GM21367 (cell line): ENCODE data around the gene SLC46A2.

Source experiments
- ATAC-seq: cut with Tn5 transposase; IDR thresholded peaks from one replicate; pipeline ENCODE4 v1.9.1; 2021; ENCODE audit not compliant: unreplicated experiment

The SLC46A2 gene, protein sequence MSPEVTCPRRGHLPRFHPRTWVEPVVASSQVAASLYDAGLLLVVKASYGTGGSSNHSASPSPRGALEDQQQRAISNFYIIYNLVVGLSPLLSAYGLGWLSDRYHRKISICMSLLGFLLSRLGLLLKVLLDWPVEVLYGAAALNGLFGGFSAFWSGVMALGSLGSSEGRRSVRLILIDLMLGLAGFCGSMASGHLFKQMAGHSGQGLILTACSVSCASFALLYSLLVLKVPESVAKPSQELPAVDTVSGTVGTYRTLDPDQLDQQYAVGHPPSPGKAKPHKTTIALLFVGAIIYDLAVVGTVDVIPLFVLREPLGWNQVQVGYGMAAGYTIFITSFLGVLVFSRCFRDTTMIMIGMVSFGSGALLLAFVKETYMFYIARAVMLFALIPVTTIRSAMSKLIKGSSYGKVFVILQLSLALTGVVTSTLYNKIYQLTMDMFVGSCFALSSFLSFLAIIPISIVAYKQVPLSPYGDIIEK

DNA sequence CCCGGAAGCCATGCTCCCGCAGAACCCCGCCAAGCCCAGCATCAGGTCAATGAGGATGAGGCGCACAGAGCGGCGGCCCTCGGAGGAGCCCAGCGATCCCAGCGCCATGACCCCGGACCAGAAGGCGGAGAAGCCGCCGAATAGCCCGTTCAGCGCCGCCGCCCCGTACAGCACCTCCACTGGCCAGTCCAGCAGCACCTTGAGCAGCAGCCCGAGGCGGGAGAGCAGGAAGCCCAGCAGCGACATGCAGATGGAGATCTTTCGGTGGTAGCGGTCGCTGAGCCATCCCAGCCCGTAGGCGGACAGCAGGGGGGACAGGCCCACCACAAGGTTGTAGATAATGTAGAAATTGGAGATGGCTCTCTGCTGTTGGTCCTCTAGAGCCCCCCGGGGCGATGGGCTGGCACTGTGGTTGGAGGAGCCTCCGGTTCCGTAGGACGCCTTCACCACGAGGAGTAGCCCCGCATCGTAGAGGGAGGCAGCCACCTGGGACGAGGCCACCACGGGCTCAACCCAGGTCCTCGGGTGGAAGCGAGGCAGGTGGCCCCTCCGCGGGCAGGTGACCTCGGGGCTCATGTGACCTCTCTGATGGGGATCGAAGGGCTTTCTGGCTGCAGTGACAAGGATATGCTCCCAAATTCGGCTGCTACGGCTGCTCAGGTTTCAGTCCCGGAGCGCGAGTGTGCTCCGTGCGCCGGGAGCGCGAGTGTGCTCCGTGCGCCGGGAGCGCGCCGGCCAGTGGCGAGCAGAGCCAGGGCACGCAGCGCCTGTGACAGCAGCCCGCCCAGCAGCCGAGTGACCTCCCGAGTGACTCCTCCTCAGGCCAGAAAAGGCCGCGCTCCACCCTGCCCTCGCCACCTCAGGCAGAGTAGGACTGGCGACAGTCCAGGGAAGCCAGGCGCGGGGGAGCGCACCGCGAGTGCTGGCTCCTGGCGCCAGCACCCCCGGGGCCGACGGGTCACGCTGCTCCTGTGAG lies at the start of gene SLC46A2:
Gene SLC46A2 (minus strand): TSS at position 771 of the 976 bp plus-strand sequence. CDS start 195 bp downstream, at position 576.
- ATAC-seq = no peak

DNA sequence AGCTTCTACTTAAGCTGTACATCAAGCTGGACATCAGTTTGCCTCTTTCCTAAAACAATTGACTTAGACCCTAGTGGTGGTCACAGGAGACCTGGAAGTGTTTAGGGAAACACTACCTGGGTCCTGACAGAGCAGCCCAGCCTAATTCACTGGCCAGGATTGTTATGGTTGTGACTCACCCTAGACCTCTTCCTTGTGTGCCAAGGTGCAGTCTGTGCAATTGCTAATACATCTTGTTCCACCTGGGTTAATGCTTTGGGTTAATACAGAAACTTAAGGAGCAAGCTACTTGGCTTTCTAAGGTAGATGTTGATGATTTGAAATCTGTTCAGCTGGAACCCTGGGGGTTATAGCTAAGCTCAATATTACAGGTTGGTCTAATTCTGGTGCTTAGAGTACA lies 48.7 kb upstream of the SLC46A2 start:
- ATAC-seq = no peak

GRCh38 chr9:112933696-112934095 lies 43.0 kb upstream of the SLC46A2 start:
- no peak for ATAC-seq

GRCh38 chr9:112925058-112925641 lies 34.5 kb upstream of the SLC46A2 start:
- no peak for ATAC-seq

DNA sequence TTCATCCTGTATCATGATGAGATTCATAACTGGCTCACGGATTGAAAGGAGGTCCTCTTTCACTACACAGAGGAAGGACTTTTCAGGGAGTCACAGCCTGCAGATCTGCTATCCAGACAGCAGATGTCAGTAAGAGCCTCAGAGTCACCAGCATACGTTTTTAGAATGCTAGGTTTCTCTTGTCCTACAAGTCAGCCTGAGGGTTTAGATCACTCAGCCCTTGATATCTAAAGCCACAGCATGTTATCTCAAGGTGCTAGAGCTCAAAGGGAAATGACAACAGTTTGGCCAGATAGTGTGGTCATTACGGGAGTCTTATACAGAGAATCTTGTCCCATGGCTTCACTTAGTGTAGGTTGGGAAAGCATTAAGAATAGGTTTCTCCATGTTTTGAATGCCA lies 30.9 kb upstream of the SLC46A2 start:
- ATAC-seq = no peak

DNA sequence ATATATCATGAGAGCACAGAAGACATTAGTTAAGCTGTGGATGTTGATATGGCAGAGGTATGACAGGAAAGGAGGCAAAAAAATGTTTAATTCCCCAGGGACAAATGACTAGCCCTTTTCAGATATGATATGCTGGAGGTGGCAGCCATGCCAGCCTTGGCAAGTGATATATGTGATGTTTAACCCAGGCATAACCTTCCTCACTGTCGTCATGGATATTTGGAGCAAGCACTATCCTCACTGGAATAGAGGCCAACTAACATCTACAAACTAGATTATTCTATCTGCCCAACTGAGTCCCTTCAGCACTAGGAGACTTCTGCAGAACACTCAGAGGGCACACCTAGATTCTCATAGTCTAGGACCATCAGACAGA lies 27.3 kb upstream of the SLC46A2 start:
- ATAC-seq = no peak

- ATAC-seq = no peak
These were observed 26.6 kb upstream of the SLC46A2 start for GRCh38 chr9:112917047-112917986.

DNA sequence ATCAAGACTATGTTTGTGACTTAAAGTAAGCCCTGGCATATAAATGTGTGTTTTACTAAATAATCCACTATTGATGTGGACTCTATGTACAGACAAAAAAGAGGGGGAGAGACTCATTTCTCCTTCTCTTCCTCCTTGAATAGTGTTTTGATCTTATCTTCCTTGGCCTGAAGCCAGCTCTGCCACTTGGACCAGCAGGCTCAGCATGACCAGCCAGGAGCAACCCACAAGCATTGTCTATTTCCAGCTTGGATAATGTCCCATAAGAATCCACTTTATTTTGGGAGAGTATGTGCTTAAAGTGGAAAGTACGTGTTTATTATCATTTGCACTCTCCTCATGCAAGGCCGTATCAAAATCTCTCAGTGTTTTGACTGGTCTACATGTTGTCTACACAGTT lies 23.8 kb upstream of the SLC46A2 start:
- ATAC-seq = no peak

DNA sequence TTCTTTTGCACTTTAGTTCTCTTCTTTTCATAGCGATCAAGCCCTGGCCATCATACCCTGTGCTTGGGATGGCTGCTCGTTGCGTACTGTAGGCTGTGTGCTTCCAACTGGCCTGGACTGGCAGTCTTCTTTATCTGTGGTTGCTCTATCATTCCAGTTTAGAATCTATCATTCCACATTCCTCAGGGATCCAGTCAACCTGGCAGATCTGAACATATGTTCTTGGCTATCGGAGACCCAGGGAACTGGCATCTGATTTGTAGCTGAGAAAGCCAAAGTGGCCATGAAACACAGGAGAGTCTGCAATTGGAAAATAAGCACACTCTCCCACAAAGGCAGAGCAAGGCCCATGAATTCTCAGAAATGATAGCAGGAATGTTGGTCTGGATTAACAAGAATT lies 22.6 kb upstream of the SLC46A2 start:
- ATAC-seq = no peak

DNA sequence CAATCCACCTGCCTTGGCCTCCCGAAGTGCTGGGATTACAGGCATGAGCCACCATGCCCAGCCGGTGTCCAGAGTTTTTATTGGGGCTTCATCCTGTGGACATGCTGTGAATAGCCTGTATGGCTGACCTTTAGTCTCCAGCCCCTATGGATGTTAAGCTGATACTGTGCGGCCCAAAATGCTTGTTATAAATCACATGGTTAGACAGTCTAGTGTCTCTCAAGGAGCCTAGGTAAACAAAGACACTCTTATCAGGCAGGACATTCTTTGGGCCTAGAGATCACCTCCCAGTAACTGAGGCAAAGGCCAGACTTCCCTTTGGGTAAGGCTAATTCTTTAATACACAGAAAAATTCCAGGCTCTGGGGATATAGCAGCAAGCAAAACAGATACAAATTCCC lies 22.0 kb upstream of the SLC46A2 start:
- no peak for ATAC-seq

DNA sequence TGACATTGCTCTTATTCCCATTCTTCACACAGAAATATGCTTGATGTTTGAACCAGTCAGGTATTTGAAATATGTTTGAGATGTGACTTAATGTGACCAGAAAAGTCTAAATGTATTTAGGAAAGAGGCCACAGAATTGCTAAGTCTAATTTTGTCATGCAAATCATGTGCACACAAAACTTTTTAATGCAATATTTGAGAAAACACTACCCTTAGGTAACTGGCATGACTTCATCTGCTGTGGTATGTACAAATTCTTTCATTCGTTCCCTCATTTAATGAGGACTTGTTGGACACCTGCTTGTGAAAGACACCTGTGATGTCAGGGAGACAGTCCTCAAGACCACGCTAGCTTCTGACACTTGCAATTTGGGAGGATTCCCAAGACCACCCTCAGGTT lies 21.1 kb upstream of the SLC46A2 start:
- ATAC-seq = no peak

DNA sequence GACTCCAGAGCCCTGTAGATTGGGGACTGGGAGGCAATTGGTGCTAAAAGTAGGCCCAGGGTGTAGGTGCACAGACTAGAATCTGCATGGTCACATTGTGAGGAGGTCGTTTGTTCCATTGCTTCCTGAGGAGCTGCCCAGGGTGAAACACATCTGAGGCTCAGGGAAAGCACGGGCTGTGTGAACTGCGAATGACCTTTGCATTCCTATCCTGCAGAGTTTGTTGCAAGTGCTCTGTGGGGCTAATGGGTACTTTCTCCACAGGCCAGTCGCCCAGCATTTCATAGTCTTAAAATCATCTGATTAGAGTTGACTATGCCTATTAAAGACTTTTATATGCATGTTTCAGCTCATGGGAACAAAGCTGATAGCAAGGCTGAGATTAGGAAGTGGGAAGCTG lies 14.4 kb upstream of the SLC46A2 start:
- ATAC-seq = no peak

GRCh38 chr9:112900901-112901300 lies 10.2 kb upstream of the SLC46A2 start:
- no peak for ATAC-seq

GRCh38 chr9:112900488-112900887 lies 9.8 kb upstream of the SLC46A2 start:
- no peak for ATAC-seq

DNA sequence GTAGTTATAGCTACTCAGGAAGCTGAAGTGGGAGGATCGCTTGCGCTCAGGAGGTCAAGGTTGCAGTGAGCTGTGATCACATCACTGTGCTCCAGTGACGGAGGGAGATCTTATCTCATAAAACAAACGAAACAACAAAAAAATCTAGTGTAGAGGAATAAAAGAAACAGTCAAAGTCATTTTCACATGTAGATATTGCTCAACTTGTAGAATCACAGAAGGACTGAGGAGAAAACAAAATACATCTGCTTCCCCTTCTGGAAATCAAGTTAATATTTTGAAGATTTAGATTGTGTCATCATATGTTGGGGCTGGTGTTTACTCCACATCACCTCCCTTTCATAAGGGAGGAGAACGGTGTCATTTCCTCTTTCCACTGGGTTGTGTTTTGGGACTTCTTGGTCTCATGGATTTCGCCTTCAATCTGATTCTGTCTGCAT lies 8.2 kb upstream of the SLC46A2 start:
- no peak for ATAC-seq

DNA sequence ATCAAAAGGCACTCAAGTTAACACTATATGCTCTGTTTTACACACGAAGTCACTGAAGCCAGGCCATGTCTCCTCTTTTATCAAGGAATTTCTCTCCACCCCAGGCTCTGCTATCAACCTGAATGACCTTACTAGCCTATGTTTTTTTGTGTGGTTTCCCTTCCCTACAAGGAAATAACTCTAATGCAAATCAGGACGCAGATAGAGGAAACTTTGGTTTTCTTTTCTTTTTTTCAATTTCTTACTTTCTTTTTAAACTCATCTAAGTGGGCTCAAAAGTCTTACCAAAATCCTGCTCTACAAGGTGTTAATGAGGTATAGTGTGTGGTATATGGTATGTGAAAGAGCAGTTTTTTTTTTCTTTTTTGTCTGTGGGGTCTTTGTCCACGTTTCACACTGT lies 5.5 kb upstream of the SLC46A2 start:
- no peak for ATAC-seq

GRCh38 chr9:112894699-112895098 lies 4.0 kb upstream of the SLC46A2 start:
- ATAC-seq = no peak

DNA sequence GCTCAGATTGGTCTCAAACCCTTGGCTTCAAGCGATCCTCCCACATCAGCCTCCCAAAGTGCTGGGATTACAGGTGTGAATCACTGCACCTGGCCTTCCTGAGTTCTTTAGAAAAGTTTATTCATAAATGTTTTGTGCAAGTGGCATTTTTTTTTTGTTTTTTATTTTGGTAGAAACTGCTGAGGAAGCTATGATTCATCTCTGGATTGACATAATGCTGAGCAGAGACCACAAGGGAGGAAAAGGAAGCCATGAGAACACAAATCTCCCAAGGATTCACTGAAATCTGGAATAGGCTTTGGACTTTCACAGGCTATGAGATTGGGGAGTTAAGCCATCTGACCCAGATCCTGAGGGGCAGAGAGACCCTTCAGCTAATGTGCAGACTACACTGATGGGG lies 3.4 kb upstream of the SLC46A2 start:
- no peak for ATAC-seq

DNA sequence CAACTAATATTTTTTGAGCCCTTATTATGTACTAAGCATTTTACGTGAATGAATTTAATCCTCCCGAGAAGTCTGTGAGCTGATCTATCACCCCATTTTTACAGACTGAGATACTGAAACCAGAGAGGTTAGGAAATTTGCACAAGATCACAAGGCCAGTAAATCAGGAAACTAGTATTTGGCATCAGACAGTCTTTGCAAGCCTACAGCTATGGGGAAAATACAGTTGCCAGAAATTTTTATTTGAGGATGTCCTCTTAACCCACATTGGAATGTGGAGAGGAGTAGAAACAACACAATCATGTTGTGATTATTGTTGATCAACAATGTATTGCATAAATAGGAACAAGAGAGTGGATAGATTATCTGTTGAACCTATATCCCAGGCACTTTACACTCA lies 2.3 kb upstream of the SLC46A2 start:
- no peak for ATAC-seq

DNA sequence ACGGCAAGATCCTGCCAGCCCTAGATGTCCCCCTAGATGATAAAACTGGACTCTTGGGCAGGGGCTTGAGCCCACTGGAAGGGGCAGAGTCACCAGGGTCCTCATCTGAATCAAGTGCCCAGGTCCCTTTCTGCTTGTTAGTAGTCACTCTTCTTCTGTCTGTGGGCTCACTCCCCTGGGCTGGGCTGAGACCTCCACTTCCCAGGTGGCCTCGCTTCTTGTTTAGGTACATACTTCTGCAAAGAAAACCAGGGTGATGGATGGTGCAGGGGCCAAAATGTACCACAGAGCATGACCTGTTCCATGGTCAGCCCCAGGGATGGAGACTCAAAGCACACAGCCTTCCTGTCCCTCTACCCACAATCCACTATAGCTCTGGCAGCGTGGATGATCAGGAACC lies 845 bp upstream of the SLC46A2 start:
- no peak for ATAC-seq
